HG03469 (cell line): ENCODE measurements around the gene FASN.

ENCODE experiments used
- ATAC-seq: cut with Tn5 transposase; IDR thresholded peaks from one replicate; pipeline ENCODE4 v1.9.1; 2021; ENCODE audit warnings: mild to moderate bottlenecking, moderate library complexity, moderate number of reproducible peaks; ENCODE audit not compliant: unreplicated experiment

Gene FASN

GRCh38 chr17:82103553-82104451 is 5.8 kb upstream of the FASN start:
- ATAC-seq: no peak

GRCh38 chr17:82101767-82102679 is 4.0 kb upstream of the FASN start:
- no peak for ATAC-seq

GRCh38 chr17:82101301-82101715 is 3.3 kb upstream of the FASN start:
- ATAC-seq: no peak

GRCh38 chr17:82100502-82101298 is 2.7 kb upstream of the FASN start:
- ATAC-seq: no peak

- peak; percentile 4 for ATAC-seq
Measured at GRCh38 chr17:82098939-82099763, 1.1 kb upstream of the FASN start.

- ATAC-seq: no peak
Measured at GRCh38 chr17:82097919-82098168, 192 bp downstream of the FASN start.

GRCh38 chr17:82097184-82097918 is 685 bp downstream of the FASN start:
- ATAC-seq: no peak

GRCh38 chr17:82096709-82097183 is 1.3 kb downstream of the FASN start:
- no peak for ATAC-seq

GRCh38 chr17:82095777-82096708 is 2.0 kb downstream of the FASN start:
- no peak for ATAC-seq

- no peak for ATAC-seq
Measured at GRCh38 chr17:82094931-82095776, 2.9 kb downstream of the FASN start.

- ATAC-seq: no peak
Measured at GRCh38 chr17:82092995-82093751, 4.9 kb downstream of the FASN start.

- ATAC-seq: no peak
Measured at GRCh38 chr17:82092628-82092994, 5.4 kb downstream of the FASN start.

- ATAC-seq: no peak
Measured at GRCh38 chr17:82092094-82092586, 5.9 kb downstream of the FASN start.

GRCh38 chr17:82091264-82092066 is 6.6 kb downstream of the FASN start:
- ATAC-seq: no peak

GRCh38 chr17:82090549-82091263 is 7.3 kb downstream of the FASN start:
- no peak for ATAC-seq
